Central memory CD4-positive, alpha-beta T cell (primary cell): Measurements from ENCODE around the gene LRRK1.
"Not testable (repeated sequence)": the region's sequence is repeated elsewhere in the genome, so short reads cannot be mapped to it uniquely, and the experiment has no call there.

ENCODE experiments used
- DNase-seq: peaks from one replicate; pipeline ENCODE4 v3.0.0; 2022

Gene LRRK1

DNA sequence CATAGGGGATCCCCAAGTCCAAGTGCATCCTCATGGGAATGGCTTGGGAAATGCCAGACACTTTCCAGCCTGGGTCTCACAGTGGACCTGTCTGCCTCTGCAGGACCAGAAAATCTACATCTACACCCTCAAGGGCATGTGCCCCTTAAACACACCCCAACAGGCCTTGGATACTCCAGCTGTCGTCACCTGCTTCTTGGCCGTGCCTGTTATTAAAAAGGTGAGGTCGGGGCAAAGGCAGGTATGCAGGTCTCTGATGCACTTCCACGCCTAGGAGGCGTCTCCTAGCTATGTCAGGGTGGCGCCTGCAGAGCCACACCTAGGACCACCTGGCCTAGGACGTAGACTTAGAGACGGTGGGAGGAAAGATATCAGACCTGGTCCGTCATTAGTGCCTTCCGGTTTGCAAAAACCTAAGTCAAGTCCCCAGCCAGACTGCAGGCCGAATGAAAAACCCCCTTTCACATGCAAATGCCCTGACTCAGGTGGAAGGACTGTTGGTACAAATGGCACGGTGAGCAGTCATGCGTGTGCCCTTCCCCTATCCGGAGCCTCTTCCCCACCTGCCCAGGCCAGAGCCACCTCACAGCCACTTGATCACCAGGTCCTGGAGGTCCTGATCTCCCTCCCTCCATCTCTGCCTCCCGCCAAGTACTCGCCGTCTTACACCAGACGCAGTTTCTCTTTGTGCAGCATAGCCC lies 143.5 kb downstream of the LRRK1 start:
- DNase-seq, result no peak

DNA sequence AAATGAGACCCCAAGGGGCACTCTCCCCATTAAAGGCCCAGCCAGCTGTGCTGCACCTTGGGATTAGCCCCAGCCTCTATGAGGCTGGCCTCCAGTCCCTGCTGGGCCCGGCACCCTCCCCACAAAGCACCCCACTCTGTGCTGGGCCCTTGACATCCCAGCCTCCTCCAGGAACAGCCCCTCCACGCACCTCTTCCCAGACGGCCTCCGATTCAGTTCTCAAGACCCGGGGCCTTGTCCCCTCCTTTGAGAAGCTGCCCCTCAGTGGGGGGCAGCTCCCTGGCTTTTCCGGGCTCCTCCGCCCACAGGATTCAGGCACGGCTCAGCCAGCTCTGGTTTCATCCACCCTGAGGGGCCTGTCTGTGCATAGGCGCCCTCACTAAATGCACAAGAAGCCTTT lies 144.1 kb downstream of the LRRK1 start:
- DNase-seq, result no peak

DNA sequence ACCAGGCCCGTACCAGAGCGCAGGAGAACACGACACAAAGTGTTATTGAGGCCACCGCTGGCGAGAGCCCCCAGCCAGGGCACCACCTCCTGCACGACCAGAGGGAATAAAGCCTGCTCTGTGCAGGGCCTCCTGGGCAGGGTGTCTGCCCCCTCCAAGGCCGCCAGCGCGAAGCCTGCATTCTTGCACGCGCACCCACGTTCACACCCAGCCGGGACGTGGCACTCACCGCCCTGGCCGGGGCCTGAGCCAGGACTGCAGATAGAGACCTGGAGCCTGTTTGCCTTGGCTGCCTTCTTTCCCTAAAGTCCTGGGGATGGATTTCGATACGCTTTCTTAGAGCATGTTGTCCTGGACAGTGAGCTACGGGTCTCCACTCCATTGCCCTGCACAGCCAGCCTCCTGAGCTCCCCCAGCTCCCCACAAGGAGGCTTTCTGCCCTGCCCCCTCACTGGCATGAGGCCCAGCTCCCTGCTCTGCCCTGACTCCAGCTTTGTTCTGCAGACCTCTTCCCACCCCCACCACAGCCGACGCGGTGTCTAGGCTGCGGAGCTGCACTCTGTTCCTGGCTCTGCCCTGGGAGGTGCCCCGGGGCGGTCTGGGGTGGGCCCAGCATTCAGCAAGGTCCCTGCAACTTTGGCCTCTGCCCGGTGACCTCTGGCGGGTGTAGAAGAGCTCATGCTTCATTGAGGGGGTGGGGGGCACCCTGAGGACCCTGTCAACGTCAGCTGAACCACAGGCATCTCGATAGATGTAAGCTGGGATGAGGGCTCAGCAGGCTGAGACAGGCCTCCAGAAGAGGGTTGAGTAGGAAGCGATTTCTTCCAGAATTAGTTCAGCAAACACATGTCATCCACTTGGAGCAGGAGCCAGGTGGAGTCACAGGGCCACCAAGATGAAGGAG lies 145.0 kb downstream of the LRRK1 start:
- no peak for DNase-seq

DNA sequence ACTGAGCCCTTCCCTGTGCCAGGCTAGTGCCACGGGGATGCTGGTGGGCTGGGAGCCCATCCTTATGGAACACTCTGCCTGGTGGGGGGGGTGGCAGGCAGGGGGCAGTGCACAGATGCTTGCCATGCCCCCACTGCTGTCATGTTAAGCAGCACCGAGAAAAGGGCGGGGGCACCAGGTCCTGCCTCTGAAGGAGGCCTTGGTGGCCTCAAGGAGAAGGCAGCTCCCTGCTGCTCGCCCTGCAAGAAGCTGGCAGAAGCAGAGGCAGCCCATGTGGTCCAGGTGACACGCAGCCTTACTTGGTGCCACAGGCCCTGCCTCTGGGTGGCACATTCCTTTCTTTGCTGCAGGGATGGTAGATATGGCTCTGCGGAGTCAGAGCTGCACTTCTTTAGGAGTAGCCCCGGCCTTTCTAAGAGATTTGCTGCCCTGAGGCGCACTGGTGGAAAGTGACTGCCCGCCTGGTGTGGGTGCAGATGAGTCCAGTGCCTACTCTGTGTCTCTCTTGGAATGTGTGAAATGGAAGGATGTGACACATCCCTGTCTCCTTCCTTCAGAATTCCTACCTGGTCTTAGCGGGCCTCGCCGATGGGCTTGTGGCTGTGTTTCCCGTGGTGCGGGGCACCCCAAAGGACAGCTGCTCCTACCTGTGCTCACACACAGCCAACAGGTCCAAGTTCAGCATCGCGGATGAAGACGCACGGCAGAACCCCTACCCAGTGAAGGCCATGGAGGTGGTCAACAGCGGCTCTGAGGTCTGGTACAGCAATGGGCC lies 145.8 kb downstream of the LRRK1 start:
- DNase-seq, result no peak

DNA sequence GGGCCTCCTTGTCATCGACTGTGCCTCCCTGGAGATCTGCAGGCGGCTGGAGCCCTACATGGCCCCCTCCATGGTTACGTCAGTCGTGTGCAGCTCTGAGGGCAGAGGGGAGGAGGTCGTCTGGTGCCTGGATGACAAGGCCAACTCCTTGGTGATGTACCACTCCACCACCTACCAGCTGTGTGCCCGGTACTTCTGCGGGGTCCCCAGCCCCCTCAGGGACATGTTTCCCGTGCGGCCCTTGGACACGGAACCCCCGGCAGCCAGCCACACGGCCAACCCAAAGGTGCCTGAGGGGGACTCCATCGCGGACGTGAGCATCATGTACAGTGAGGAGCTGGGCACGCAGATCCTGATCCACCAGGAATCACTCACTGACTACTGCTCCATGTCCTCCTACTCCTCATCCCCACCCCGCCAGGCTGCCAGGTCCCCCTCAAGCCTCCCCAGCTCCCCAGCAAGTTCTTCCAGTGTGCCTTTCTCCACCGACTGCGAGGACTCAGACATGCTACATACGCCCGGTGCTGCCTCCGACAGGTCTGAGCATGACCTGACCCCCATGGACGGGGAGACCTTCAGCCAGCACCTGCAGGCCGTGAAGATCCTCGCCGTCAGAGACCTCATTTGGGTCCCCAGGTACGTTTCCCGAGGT lies 146.5 kb downstream of the LRRK1 start:
- DNase-seq, result no peak

DNA sequence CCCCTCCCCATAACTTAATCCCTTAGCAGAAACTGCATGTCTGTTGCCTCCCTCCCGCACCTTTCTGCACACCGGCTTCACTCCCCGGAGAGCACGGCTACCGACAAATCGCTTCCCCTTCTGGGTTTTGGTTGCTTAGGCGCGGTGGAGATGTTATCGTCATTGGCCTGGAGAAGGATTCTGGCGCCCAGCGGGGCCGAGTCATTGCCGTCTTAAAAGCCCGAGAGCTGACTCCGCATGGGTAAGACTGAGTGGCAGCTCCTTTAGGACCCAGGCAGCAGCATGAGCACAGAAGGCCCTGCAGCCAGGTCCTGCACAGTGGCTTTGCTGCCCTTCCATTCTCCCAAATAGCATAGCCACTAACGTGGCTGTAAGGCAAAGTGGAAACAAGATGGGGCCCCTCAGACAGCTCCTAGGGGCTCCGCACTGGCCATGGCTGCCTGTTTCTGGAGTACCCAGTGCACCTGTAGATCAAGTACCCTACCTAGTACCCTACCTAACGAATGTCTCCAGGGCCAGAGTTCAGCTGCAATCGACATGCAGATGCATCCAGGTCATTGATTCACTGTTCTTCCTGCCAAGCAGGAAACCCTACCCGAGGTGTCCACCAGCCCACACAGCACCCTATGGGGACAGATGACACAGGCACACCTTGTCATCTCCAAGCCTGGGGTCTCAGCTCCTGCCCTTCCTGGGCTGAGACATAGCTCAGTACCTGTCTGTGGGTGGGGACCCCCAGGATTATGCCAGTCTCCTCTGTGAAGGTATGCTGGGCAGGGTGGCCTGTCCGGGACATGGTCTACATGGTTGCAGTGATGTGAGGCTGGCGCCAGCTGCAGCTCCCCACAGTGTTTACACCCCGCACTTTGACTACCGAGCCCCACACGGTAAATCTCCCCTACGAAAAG lies 147.6 kb downstream of the LRRK1 start:
- DNase-seq, result no peak

DNA sequence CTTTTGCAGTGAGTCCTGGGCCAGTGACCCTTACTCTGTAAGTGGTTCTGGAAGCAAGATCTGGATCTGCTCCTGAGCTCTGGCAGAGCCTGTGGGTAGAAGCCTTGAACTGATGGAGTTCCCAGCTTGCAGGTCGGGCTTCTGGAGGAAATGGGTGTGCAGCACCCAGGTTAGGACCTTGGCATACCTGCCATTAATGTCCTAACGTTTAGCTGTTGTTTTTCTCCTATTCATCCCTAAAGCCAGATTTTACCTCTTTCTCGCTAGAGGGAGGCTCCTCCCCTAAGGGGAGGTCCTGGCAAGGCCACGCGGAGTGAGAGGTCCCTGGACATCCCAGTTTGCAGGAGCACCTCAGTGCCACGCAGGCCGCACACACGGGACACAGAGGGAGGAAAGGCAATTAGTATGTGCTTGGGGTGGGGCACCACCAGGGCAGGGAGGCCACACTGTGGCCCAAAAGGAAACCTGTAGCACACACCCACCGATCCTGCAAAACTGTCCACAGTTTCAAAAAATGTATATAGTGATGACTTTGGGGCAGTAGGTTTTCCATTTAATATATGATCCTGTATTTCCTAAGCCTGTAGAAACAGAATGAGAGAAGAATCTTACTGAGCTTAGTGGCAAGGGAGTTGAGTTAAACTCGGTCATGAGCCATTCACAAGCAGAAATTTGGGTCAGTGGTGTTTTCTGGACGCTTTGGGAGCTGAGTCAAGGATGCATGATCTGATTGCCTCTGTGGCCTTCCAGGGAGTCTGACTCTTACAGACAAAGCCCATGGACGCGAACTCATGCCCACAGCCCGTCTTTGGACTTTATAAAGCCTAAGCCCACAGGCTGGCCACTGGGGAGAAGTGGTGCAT lies 148.7 kb downstream of the LRRK1 start:
- DNase-seq, result no peak

DNA sequence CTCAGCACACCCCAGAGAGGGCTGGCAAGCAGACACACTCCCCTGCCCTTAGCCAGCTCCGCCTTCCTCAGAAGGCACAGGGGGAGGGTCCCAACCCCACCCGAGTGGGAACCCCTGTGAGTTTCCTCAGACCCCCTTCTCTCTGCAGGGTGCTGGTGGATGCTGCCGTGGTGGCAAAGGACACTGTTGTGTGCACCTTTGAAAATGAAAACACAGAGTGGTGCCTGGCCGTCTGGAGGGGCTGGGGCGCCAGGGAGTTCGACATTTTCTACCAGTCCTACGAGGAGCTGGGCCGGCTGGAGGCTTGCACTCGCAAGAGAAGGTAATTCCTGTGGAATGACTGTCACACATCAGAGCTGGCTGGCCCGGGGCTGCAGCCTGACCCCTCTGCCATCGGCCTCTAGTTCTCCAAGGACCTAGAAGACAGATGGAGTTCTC lies 149.4 kb downstream of the LRRK1 start:
- no peak for DNase-seq

DNA sequence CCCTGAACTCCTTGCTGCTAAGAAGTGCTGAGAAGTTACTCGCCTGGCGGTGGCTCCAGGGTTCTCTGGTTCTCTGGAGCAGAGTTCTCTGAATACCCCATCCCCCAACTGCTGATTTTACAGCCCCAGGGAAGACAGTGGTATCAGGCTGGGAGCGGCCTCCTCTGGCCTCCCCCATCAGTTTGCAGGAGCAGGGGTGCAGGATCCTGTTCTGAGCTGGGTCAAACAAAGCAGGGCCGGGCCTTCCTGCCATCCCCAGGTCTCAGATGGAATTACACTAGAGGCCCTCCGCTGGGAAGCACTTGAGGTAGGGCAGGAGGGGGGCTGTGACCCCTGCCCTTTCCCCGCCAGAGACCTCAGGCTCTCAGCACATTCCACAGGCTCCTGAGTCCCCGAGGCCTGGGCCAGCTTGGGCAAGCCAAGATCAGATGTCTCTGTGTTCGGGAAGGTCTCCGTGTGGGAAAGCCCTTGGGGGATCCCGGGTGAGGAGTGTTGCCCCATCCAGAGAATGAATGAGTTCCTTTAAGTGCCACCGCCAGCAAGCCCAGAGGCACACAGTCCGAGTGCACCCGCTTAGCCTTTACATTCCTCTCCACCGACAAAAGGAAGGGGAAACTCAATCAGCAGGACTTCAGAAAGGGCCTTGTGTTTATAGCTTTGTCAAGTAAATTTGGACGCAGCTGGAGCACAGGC lies 149.9 kb downstream of the LRRK1 start:
- DNase-seq, result no peak

DNA sequence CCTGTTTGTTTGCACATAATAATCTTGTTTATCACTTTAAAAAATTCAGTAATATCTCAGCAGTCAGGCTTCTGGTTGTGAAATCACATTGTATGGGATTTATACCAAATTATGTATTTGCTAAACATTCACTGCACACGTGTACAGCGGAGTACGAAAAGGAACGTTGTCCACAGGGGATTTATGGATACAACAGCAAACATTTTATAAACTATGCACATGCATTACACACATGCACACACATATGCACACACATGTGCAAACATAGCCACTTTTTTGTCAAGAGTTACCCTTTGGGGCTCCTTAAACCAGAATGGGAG lies 150.5 kb downstream of the LRRK1 start:
- DNase-seq, result no peak

DNA sequence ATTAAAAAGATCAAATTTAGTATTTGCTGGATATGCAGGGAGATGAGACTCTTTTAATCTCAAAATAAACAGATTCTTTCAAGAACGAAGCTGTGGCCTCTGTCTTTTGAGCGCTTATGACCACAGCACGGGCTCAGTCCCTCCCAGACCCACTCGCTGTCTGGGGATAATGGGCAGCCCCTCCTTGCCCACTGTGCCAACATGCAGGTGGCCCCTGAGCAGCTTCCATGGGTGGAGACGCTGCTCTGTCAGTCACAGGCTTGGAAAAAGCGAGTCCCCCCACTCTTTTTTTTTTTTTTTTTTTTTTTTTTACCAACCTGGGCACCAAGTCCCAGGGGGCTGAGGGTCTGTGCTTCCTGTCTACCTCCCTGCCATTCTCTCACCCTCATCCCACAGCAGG lies 150.9 kb downstream of the LRRK1 start:
- DNase-seq, result no peak

DNA sequence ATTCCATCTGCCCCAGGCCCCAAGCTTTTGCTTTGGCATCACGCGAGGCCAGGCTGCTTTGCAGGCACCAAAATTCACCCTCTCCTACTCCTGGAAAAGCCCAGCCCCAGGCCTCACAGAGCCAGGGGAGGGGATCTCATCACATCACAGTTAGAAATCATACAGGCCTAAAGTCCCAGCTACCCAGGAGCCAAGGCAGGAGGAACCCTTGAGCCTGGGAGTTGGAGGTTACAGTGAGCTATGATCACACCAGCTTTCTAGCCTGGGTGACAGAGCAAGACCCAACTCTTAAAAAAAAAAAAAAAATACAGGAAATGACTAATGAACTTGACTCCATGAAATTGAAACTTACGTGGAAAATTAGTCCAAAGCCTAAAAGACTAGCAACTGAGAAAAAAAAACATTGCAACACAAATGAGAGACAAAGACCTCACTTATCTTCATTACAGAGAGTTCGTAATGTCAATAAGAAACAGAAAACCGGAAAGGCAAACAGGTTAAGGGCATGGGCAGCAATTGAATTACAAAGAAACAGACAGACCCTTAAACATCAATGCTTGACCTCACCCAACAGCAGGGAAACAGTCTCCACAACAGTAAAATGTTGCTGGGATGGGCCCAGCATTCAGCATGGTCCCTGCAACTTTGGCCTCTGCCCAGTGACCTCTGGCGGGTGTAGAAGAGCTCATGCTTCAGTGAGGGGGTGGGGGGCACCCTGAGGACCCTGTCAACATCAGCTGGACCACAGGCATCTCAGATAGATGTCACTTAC lies 151.5 kb downstream of the LRRK1 start:
- DNase-seq, result no peak

DNA sequence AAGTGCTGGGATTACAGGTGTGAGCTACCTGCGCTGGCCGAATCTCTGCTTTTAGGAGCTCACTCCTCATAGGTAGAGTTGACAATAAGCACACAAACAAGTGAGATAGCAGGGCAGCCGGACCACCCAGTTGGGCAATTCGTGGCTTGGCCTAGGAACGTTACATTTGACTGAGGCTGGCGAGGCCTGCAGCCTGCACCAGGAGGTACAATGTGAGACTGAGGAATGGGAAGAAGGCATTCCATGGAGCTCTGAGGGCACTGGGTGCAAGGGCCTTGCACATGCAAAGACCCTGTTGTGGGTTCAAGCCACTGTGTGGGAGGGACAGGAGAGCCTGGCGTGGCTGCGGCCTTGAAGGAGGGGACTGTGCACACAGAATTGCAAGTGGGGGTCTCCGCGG lies 152.5 kb downstream of the LRRK1 start:
- no peak for DNase-seq

DNA sequence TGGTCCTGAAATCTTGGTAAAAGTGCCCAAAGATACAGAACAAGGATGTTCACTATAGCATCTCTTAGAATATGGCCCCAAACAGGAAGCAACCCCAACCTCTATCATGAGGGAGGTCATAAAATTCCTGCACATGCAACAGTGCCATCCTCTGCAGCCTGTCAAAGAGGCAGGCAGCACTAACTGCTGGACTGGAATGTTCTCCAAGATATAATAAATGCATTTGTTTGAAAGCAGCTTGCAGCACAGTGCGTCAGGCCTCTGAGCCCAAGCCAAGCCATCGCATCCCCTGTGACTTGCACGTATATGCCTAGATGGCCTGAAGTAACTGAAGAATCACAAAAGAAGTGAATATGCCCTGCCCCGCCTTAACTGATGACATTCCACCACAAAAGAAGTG lies 153.1 kb downstream of the LRRK1 start:
- not testable (repeated sequence) for DNase-seq

DNA sequence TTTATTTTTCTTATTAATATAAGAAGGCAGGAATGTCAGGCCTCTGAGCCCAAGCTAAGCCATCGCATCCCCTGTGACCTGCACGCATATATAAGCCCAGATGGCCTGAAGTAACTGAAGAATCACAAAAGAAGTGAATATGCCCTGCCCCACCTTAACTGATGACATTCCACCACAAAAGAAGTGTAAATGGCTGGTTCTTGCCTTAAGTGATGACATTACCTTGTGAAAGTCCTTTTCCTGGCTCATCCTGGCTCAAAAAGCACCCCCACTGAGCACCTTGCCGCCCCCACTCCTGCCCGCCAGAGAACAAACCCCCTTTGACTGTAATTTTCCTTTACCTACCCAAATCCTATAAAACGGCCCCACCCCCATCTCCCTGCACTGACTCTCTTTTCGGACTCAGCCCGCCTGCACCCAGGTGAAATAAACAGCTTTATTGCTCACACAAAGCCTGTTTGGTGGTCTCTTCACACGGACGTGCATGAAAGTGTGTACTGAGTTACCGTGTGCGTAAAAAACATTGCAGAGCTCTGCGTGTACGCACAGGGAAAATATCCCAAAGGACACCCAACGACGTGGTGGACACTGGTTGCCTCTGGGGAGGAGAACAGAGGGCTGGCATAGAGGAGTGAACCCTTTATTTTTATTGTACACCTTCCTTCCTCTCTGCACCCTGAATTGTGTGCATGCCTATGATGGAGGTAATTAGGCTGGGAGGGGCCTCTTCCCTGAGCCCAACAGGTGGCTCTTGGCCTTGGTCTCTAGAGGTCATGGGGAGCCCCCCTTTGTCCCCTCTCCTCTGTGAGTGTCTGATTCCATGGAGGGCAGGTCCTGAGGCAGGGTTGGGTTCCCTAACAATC lies 158.9 kb downstream of the LRRK1 start:
- DNase-seq, result not testable (repeated sequence)

DNA sequence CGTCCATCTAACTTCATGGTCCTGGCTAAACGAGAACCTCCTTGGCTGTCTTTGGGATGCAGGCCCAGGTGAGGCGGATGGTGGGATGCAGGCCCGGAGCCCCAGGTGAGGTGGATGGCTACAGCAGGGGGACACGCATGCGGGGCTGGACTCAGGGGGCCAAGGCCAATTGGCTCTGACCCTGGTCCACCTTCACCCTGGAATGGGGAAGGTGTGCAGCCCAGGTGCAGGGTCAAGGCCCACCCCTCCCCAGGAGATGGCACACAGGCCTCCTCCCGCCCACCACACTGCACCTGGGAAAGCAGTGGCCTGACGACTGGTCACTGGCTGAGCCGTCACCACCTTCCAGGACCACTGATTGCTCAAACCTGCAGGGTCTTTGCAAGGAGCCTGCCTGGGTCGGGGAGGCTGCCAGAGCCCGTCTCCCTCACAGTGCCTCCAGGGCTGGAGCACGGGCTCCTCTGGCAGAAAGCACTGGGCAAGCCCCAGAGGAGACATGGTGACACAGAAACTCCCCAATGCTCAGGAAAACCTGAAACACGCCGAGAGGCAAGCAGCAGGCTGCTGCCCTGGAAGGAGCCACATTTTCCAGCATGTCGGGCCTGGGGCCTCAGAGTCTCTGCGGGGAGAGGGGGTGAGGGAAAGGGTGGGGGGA lies 159.6 kb downstream of the LRRK1 start:
- no peak for DNase-seq

DNA sequence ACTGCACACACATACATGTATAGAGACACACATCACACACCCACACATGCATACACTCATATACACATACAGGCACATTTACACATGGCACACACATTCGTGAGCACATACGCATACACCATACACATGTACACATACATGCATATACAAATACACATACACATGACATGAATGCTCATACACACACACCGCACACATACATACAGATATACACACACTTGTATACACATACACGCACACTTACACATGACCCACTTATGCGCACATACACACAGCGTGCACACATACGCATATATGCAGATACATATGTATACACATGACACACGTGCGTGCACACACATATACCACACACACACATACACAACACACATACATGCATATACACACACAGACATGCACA lies 162.7 kb downstream of the LRRK1 start:
- no peak for DNase-seq
